GM12801 (cell line): ENCODE measurements around the gene SRRM2.

ENCODE experiments used
- TF ChIP-seq, protein P1 (sequence below): IDR thresholded peaks from one replicate; pipeline ENCODE4 v1.5.1; 2011; ENCODE audit warnings: control low read depth; ENCODE audit not compliant: insufficient read length; ENCODE audit errors: extremely low read depth

The SRRM2 gene

DNA sequence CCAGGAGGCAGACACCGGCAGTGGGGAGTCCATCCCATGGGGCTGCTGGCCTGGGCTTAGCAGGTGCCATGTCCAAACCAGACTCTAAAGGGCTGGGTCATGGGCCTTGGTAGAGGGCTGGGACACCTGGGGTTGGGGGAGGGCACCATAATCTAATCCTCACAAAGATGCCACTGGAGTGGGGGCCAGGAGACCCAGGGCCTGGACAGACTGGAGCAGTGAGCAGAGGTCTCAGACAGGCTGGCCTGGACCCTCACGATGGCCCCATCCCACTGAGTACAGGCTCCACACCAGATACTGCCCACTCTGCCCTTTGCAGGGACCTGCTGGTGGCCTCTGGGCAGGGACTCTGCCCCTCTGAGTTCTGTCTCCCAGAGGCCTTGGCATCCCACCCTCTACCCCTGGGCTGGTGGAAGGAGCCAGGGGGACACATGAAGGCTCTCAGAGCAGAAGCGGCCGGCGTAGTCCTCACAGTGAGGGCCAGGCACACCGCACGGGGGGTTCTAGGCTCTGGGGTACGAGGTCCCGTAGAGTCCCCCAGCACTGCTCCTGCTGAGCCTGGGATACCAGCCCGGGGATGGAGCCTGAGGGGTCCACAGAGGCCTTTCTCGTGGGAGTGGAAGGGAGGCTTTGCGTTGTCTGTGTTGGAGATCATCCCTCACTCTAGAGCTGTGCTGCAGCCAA, 10.0 kb upstream of the SRRM2 start:
- TF ChIP-seq, protein P1, sequence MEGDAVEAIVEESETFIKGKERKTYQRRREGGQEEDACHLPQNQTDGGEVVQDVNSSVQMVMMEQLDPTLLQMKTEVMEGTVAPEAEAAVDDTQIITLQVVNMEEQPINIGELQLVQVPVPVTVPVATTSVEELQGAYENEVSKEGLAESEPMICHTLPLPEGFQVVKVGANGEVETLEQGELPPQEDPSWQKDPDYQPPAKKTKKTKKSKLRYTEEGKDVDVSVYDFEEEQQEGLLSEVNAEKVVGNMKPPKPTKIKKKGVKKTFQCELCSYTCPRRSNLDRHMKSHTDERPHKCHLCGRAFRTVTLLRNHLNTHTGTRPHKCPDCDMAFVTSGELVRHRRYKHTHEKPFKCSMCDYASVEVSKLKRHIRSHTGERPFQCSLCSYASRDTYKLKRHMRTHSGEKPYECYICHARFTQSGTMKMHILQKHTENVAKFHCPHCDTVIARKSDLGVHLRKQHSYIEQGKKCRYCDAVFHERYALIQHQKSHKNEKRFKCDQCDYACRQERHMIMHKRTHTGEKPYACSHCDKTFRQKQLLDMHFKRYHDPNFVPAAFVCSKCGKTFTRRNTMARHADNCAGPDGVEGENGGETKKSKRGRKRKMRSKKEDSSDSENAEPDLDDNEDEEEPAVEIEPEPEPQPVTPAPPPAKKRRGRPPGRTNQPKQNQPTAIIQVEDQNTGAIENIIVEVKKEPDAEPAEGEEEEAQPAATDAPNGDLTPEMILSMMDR: no peak

DNA sequence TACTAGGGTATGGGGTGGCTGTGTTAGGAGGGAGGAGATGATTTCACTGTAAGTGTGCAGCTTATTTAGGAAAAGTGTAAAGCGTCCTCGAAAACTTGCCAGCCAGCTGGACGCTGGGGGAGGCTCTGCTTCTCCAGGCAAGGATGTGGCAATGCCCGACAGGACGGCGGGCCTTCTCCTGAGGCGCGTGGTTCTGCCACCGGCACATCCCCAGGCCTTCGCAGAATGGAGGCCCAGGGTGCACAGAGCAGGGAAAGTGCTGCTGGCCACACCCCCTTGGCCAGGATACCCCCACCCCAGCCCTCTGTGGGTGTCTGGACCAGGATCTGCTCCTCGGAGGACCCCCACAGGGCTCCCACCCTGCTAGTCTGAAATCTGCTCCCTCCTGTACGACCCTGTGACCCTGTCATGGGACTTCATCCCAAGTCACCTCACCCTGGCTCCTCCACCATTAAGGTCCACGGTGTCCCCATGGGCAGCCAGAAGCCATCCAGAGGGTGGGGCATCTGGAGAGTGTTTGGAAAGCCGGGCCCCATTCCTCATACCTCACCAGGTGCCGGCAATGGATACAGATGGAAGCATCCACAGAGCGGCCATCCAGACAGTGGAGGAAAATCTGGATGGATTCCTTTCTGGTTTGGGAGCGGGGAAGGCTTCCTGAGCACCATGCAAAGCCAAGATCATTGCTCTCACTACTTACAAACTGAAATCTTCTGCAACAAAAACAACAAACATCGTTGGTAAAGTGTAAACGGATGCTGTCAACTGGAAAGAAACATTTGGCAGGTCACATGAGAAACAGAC, 9.2 kb upstream of the SRRM2 start:
- TF ChIP-seq, protein P1: no peak

- TF ChIP-seq, protein P1: no peak
These were observed 7.7 kb upstream of the SRRM2 start for GRCh38 chr16:2744711-2745110.

GRCh38 chr16:2745116-2745890, 7.1 kb upstream of the SRRM2 start:
- TF ChIP-seq, protein P1: no peak

GRCh38 chr16:2745961-2746360, 6.5 kb upstream of the SRRM2 start:
- TF ChIP-seq, protein P1: no peak

DNA sequence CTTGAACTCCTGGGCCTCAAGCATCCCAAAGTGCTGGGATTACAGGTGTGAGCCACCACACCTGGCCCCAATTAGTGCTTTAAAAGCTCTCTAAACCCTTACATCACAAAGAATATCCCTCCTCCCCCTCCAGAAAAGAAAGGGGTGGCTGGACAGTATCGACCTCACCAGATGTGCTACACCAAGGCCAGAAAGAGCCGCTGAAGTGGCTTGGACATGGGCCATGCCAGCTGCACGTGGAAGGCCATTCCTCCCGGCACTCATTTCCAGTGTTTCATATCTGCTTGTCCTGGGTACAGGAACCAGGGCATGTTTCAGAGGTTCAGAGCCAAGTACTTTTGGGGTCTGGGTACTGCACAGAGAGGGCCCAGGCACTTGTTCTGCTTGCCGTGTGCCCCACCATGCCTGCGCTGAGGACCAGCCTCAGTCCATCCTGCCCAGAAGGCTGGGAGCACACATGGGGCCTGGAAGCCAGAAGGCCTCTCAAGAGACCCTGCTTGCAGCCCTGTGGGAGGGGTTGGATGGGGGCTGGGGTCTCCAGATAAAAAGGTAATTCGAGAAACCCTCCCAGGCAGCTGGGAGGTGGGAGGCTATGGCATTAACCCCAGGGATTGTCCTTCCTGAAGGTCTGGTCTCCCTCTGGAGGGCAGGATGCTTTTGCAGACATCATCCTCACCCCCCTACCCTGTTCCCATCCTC, 3.5 kb upstream of the SRRM2 start:
- TF ChIP-seq, protein P1: no peak
